ENCODE measurements around the gene PM20D1.

GRCh38 chr1:205783904-205784303 is 66.0 kb downstream of the PM20D1 start:
- TF ChIP-seq STAT6 (CRISPR knock-in tag; conservative IDR thresholded peaks at IDR 0.05; ENCODE audit: low read depth) (no peak), NR3C1 (CRISPR knock-in tag; conservative IDR thresholded peaks at IDR 0.05; ENCODE audit: low read depth) (no peak), ESRRA (CRISPR knock-in tag; IDR thresholded peaks at IDR 0.05; ENCODE audit: borderline replicate concordance) (no peak), CTCF (IDR thresholded peaks at IDR 0.05) (no peak), E2F5 (CRISPR knock-in tag; IDR thresholded peaks at IDR 0.05) (no peak), NFATC4 (CRISPR knock-in tag; IDR thresholded peaks at IDR 0.05) (no peak), ZNF317 (CRISPR knock-in tag; IDR thresholded peaks at IDR 0.05; ENCODE audit: borderline replicate concordance, low read depth) (no peak), ZNF512 (CRISPR knock-in tag; IDR thresholded peaks at IDR 0.05; ENCODE audit: borderline replicate concordance) (no peak)

Data from WTC11 (cell line).